ENCODE data around the gene SSH2. TPM values are rescaled to one million over a fixed set of nuclear protein-coding genes. Genes with fewer than 3 reads are reported as not detected.

SSH2 gene
- total RNA-seq, 1 experiment from 2014 or later, result 45.1 TPM

- BruUV-seq (replicated peaks), result no TSS peak
- TF ChIP-seq EZH2 (IDR thresholded peaks at IDR 0.05; ENCODE audit: low read depth) (no peak), CTCF (conservative IDR thresholded peaks at IDR 0.05) (no peak)
- no peaks in the 10 kb centered on the region for H3K9me3 ChIP-seq (ENCODE audit: insufficient read depth, low read depth)
- DNase-seq, result no peak
- peaks cover 58% of the 10 kb centered on the region for H3K4me1 ChIP-seq (replicated peaks; ENCODE audit: insufficient read depth)
- H3F3A ChIP-seq (ENCODE audit: insufficient read depth, low read depth), result peaks cover 15% of the 10 kb centered on the region; the same call in 1 of the 2 replicates
- ChIA-PET CTCF (interaction anchor here (0.6 to 1.8 kb wide), 5 partner anchors 18 to 473 kb away, joined by 3 to 12 read pairs (median 5); no protein-coding TSS in a partner anchor), POLR2A (ENCODE audit: unreplicated experiment) (interaction anchor here (0.5 to 1.0 kb wide), 5 partner anchors 29 to 909 kb away, joined by 3 to 4 read pairs (median 3); partner anchors contain the start of gene PROCA1)
- H3K4me2 ChIP-seq, result peak overlapping the region; percentile 54; the same call in 1 of the 2 replicates
- no peaks in the 10 kb centered on the region for H3K9me2 ChIP-seq (ENCODE audit: insufficient read depth)
- H2AFZ ChIP-seq, result no peak overlapping the region
- no peaks in the 10 kb centered on the region for H3K79me2 ChIP-seq (ENCODE audit: low read depth)
- no peaks in the 10 kb centered on the region for H3K36me3 ChIP-seq (ENCODE audit: low read depth)
- no peaks in the 10 kb centered on the region for H4K20me1 ChIP-seq (ENCODE audit: insufficient read depth)
- H3K27ac ChIP-seq, result no peak overlapping the region
- H3K4me3 ChIP-seq, result no peak overlapping the region
- H3K27me3 ChIP-seq (ENCODE audit: insufficient read depth, low read depth), result no peaks in the 10 kb centered on the region
- intact Hi-C loops (cut with micrococcal nuclease; ENCODE audit: unreplicated experiment), result no loop called here
These were observed 309.1 kb downstream of the SSH2 start for GRCh38 chr17:29620779-29621500.

DNA sequence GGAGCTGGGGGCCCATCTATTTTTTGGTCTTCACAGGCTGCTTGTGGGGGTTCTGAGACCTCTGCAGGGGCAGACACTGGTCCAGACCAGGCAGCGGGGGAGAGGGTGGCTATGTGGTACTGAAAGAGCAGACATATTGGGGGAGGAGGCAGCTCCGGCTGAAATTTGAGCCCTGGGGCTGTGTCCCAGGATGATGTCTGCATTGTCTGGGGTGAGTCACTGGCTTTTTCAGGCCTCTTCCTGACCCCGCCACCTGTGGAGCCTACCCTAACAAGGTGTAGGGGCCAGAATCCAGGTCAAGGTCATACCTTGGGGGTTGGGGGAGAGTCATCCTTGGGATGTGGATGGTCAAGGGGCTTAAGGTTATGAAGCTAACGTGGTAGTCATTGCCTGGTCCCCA lies 309.8 kb downstream of the SSH2 start:
- peak overlapping the region; percentile 54 for H3K4me2 ChIP-seq
- H4K20me1 ChIP-seq (ENCODE audit: insufficient read depth), result no peaks in the 10 kb centered on the region
- no peaks in the 10 kb centered on the region for H3K36me3 ChIP-seq (ENCODE audit: low read depth)
- H3K4me1 ChIP-seq (replicated peaks; ENCODE audit: insufficient read depth), result peaks cover 53% of the 10 kb centered on the region
- no TSS peak for BruUV-seq (replicated peaks)
- H3F3A ChIP-seq (ENCODE audit: insufficient read depth, low read depth), result peaks cover 15% of the 10 kb centered on the region; the same call in 1 of the 2 replicates
- POLR2A ChIA-PET (ENCODE audit: unreplicated experiment), result interaction anchor here (0.9 kb wide), 1 partner anchor 89 kb away, joined by 3 read pairs; no protein-coding TSS in a partner anchor
- H3K9me2 ChIP-seq (ENCODE audit: insufficient read depth), result no peaks in the 10 kb centered on the region
- H3K27ac ChIP-seq, result 0 out of 2 replicates have a peak overlapping the region, but pooled peaks have one; percentile 9
- no peak overlapping the region for H3K4me3 ChIP-seq
- intact Hi-C loops (cut with micrococcal nuclease; ENCODE audit: unreplicated experiment), result no loop called here
- TF ChIP-seq CTCF (conservative IDR thresholded peaks at IDR 0.05) (no peak), EZH2 (IDR thresholded peaks at IDR 0.05; ENCODE audit: low read depth) (no peak)
- CTCF ChIA-PET, result interaction anchor here (0.6 to 1.8 kb wide), 3 partner anchors 19 to 473 kb away, joined by 3 to 12 read pairs (median 5); no protein-coding TSS in a partner anchor
- H3K79me2 ChIP-seq (ENCODE audit: low read depth), result no peaks in the 10 kb centered on the region
- H3K27me3 ChIP-seq (ENCODE audit: insufficient read depth, low read depth), result no peaks in the 10 kb centered on the region
- DNase-seq, result peak; percentile 65 to 66
- no peaks in the 10 kb centered on the region for H3K9me3 ChIP-seq (ENCODE audit: insufficient read depth, low read depth)
- H2AFZ ChIP-seq, result no peak overlapping the region

- ChIA-PET CTCF (no interaction called here), POLR2A (ENCODE audit: unreplicated experiment) (interaction anchor here (0.5 kb wide), 1 partner anchor 44 kb away, joined by 4 read pairs; no protein-coding TSS in a partner anchor)
- Histone ChIP-seq H3F3A (ENCODE audit: insufficient read depth, low read depth) (peaks cover 11% of the 10 kb centered on the region; the same call in 1 of the 2 replicates), H3K9me3 (ENCODE audit: insufficient read depth, low read depth) (no peaks in the 10 kb centered on the region), H3K9me2 (ENCODE audit: insufficient read depth) (no peaks in the 10 kb centered on the region), H4K20me1 (ENCODE audit: insufficient read depth) (no peaks in the 10 kb centered on the region), H2AFZ (no peak overlapping the region), H3K36me3 (ENCODE audit: low read depth) (no peaks in the 10 kb centered on the region), H3K4me2 (peak overlapping the region; percentile 54; the same call in 1 of the 2 replicates), H3K27ac (no peak overlapping the region), H3K4me3 (no peak overlapping the region), H3K27me3 (ENCODE audit: insufficient read depth, low read depth) (no peaks in the 10 kb centered on the region), H3K4me1 (replicated peaks; ENCODE audit: insufficient read depth) (peaks cover 47% of the 10 kb centered on the region), H3K79me2 (ENCODE audit: low read depth) (no peaks in the 10 kb centered on the region)
- TF ChIP-seq CTCF (conservative IDR thresholded peaks at IDR 0.05), result no peak; the same call in 1 of the 2 replicates
- no peak for TF ChIP-seq EZH2 (IDR thresholded peaks at IDR 0.05; ENCODE audit: low read depth)
- BruUV-seq (replicated peaks), result no TSS peak
- no peak for DNase-seq
- intact Hi-C loops (cut with micrococcal nuclease; ENCODE audit: unreplicated experiment), result no loop called here
These were observed 310.8 kb downstream of the SSH2 start for GRCh38 chr17:29619251-29619650.
